OCI-LY7 (cell line): Measurements from ENCODE around the gene TSPAN9. TPM values are rescaled to one million over a fixed set of nuclear protein-coding genes. Genes with fewer than 3 reads are reported as not detected.

ENCODE experiments used
- BruUV-seq: library from RNA; stranded (reverse); fragments of 400-500 nt; replicated peaks from 2 replicates; lab custom pipeline; 2021; lab: Mats Ljungman, UMichigan
- CTCF ChIA-PET: fragments of 300-600 bp; sonication (Branson Sonifier 250); formaldehyde crosslinking; loops from one replicate; lab custom pipeline; 2022; ENCODE audit warnings: antibody characterized with exemption; ENCODE audit not compliant: unreplicated experiment; lab: Charles Lee
- POLR2A ChIA-PET: fragments of 300-600 bp; sonication (Branson Sonifier 250); formaldehyde crosslinking; loops from one replicate; lab custom pipeline; 2022; ENCODE audit warnings: antibody characterized with exemption; lab: Charles Lee
- DNase-seq: peaks from one replicate; pipeline ENCODE4 v3.0.0-alpha.2; 2015; ENCODE audit warnings: low spot score
- H2AFZ ChIP-seq: fragments of 200-600 bp; sonication (generic), shearing (Covaris generic); 2 replicates; pipeline ENCODE4 v1.6.1; 2014; ENCODE audit warnings: mild to moderate bottlenecking, antibody characterized with exemption, low read length, moderate library complexity
- H3K27ac ChIP-seq: fragments of 200-600 bp; sonication (generic); 2 replicates; pipeline ENCODE4 v1.5.1; 2014; ENCODE audit warnings: mixed run types, low read depth, mild to moderate bottlenecking, moderate library complexity, low read length, inconsistent platforms; ENCODE audit not compliant: poor library complexity, severe bottlenecking
- H3K36me3 ChIP-seq: fragments of 200-600 bp; sonication (generic); 2 replicates; pipeline ENCODE4 v1.6.1; 2014; ENCODE audit warnings: mild to moderate bottlenecking, antibody characterized with exemption, low read length, moderate library complexity, mixed read lengths; ENCODE audit not compliant: insufficient read depth
- H3K4me1 ChIP-seq: fragments of 200-600 bp; sonication (generic); 2 replicates; pipeline ENCODE4 v1.5.1; 2014; ENCODE audit warnings: mild to moderate bottlenecking, low read length; ENCODE audit not compliant: insufficient read depth, poor library complexity, severe bottlenecking
- H3K4me2 ChIP-seq: fragments of 200-600 bp; sonication (generic); 2 replicates; pipeline ENCODE4 v1.6.1; 2014; ENCODE audit warnings: mild to moderate bottlenecking, low read length
- H3K4me3 ChIP-seq: fragments of 200-600 bp; sonication (generic); 2 replicates; pipeline ENCODE4 v1.5.1; 2014; ENCODE audit warnings: mild to moderate bottlenecking, low read depth, low read length; ENCODE audit not compliant: poor library complexity, severe bottlenecking
- H3K79me2 ChIP-seq: fragments of 200-600 bp; sonication (generic); 2 replicates; pipeline ENCODE4 v1.6.1; 2016; ENCODE audit warnings: low read depth, mild to moderate bottlenecking, low read length, moderate library complexity, mixed read lengths; ENCODE audit not compliant: insufficient read depth
- H3K9me2 ChIP-seq: fragments of 200-600 bp; sonication (generic); 2 replicates; pipeline ENCODE4 v1.6.1; 2016; ENCODE audit warnings: mild to moderate bottlenecking, low read length, mixed read lengths; ENCODE audit not compliant: insufficient read depth
- H3K9me3 ChIP-seq: fragments of 200-600 bp; sonication (generic); 2 replicates; pipeline ENCODE4 v1.6.1; 2014; ENCODE audit warnings: mild to moderate bottlenecking, mixed run types, low read length, mixed read lengths
- H4K20me1 ChIP-seq: fragments of 200-600 bp; sonication (generic); 2 replicates; pipeline ENCODE4 v1.6.1; 2014; ENCODE audit warnings: mild to moderate bottlenecking, antibody characterized with exemption, low read length, moderate library complexity, mixed read lengths; ENCODE audit not compliant: insufficient read depth
- EZH2phosphoT487 ChIP-seq: fragments of 200-600 bp; sonication (generic); IDR thresholded peaks from 2 replicates; pipeline ENCODE4 v1.6.1; 2018; ENCODE audit warnings: low read depth, borderline replicate concordance, mild to moderate bottlenecking, mixed run types, antibody characterized with exemption, low read length, moderate library complexity, mixed read lengths
- intact Hi-C: fragments of 100-400 bp; cut with micrococcal nuclease; formaldehyde crosslinking; loops from one replicate; pipeline ENCODE4 v1.10.0; 2022; ENCODE audit not compliant: unreplicated experiment
- total RNA-seq, 2 experiments: library from RNA; depleted of rRNA in 1 of 2; stranded (reverse); fragments of >200 nt in 1 of 2; shearing (Covaris generic) in 1 of 2; gene quantifications; 2 replicates each; pipeline ENCODE4 v1.2.3, GENCODE V29; 2014 to 2022
- TF ChIP-seq, protein P1 (sequence below): fragments of 200-600 bp; sonication (generic); conservative IDR thresholded peaks from 2 replicates; pipeline ENCODE4 v1.5.1; 2014; ENCODE audit warnings: mild to moderate bottlenecking, antibody characterized with exemption, low read length, moderate library complexity, mixed read lengths

The TSPAN9 gene
- total RNA-seq, 2 experiments from 2014 or later: 0.50 to 0.74 TPM

DNA sequence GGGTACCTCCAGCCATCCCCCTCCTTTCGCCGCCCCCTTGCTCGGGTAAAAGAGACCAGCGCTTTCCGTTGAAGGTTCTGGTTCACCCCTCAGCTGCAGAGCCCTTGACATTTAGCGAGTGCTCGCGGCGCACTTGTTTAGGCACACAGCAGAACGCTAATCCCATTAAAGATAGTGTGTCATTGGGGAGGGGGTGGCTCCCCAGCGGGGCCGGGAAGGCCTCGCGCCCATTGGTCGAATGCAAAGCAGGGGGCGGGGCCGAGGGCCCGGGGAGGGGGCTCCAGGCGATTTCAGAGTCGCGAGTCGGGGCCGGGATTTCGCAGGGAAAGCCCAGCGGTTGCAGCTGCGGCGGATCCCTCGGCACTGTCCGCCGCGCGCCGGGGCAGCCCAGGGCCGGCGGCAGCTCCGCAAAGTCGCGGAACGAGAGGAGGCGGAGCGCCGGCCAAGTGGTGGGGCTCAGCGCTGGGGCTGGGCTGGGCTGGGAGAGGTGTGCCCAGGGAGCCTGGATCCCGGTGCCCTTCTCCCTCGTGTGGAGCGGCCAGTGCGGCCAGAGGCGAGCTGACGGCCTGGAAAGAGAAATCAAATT, 122.9 kb downstream of the TSPAN9 start:
- H3K79me2 ChIP-seq: no peaks in the 10 kb centered on the region
- TF ChIP-seq, protein P1, sequence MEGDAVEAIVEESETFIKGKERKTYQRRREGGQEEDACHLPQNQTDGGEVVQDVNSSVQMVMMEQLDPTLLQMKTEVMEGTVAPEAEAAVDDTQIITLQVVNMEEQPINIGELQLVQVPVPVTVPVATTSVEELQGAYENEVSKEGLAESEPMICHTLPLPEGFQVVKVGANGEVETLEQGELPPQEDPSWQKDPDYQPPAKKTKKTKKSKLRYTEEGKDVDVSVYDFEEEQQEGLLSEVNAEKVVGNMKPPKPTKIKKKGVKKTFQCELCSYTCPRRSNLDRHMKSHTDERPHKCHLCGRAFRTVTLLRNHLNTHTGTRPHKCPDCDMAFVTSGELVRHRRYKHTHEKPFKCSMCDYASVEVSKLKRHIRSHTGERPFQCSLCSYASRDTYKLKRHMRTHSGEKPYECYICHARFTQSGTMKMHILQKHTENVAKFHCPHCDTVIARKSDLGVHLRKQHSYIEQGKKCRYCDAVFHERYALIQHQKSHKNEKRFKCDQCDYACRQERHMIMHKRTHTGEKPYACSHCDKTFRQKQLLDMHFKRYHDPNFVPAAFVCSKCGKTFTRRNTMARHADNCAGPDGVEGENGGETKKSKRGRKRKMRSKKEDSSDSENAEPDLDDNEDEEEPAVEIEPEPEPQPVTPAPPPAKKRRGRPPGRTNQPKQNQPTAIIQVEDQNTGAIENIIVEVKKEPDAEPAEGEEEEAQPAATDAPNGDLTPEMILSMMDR: no peak
- no peak for TF ChIP-seq EZH2phosphoT487
- no peaks in the 10 kb centered on the region for H4K20me1 ChIP-seq
- H3K4me1 ChIP-seq: no peaks in the 10 kb centered on the region
- no TSS peak for BruUV-seq
- POLR2A ChIA-PET: no interaction called here
- CTCF ChIA-PET: no interaction called here
- no peaks in the 10 kb centered on the region for H3K9me3 ChIP-seq
- H2AFZ ChIP-seq: no peak overlapping the region
- no peak overlapping the region for H3K4me3 ChIP-seq
- intact Hi-C loops: loop anchor here (5.0 kb wide), 1 partner anchor 128 kb away; no protein-coding TSS in a partner anchor
- H3K4me2 ChIP-seq: no peak overlapping the region
- no peak for DNase-seq
- H3K36me3 ChIP-seq: no peaks in the 10 kb centered on the region
- no peaks in the 10 kb centered on the region for H3K9me2 ChIP-seq
- H3K27ac ChIP-seq: no peak overlapping the region

DNA sequence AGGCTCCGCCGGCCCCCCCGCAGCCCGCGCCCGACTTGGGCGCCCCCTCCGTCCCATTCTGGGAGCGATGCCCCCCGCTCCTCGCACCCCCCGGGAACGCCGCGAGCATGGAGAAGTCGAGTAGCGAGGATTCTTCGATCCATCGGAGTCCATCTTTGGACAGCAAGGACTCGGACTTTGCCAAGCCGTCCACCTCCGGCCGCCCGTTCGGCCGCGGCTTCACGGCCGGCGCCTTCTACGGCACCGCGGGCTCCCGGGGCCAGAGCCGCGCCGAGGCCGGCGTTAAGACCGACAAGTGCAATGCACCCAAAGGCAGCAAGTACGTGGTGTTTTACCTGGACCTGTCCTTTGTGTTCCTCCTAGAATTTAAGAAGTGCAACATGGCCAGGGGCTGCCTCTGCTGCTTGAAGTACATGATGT, 123.6 kb downstream of the TSPAN9 start:
- DNase-seq: no peak
- H3K4me2 ChIP-seq: no peak overlapping the region

More for the DNA sequence above, 123.6 kb downstream of the TSPAN9 start:
- Histone ChIP-seq H3K9me2 (no peaks in the 10 kb centered on the region), H3K36me3 (no peaks in the 10 kb centered on the region), H2AFZ (no peak overlapping the region), H3K4me1 (no peaks in the 10 kb centered on the region), H3K9me3 (no peaks in the 10 kb centered on the region), H3K4me3 (no peak overlapping the region), H3K27ac (no peak overlapping the region), H4K20me1 (no peaks in the 10 kb centered on the region), H3K79me2 (no peaks in the 10 kb centered on the region)
- BruUV-seq: no TSS peak
- ChIA-PET CTCF (no interaction called here), POLR2A (no interaction called here)
- intact Hi-C loops: loop anchor here (5.0 kb wide), 1 partner anchor 129 kb away; no protein-coding TSS in a partner anchor
- no peak for TF ChIP-seq EZH2phosphoT487
- TF ChIP-seq, protein P1: no peak
